Activated naive CD4-positive, alpha-beta T cell treated with anti-CD3 and anti-CD28 coated beads, Interleukin-2, amount 50 U/mL, for 72 hours (primary cell): ENCODE data around the gene EXTL2. TPM values are rescaled to one million over a fixed set of nuclear protein-coding genes. Genes with fewer than 3 reads are reported as not detected.
"Not testable (repeated sequence)": the region's sequence is repeated elsewhere in the genome, so short reads cannot be mapped to it uniquely, and the experiment has no call there.

Experiments used
- ATAC-seq, 2 donors: fragments of 150-1000 bp; cut with Tn5 transposase; 2 replicates each; pipeline ENCODE4 v1.10.0; 2021; ENCODE audit warnings: mild to moderate bottlenecking in 2 of 2, moderate library complexity in 2 of 2
- DNase-seq, 2 donors: peaks; one replicate each; pipeline ENCODE4 v3.0.0; 2021 to 2022; ENCODE audit warnings: low spot score in 2 of 2
- H3K27ac Mint-ChIP-seq, 2 donors: one replicate each; pipeline ENCODE4 v1.8.0; 2022; ENCODE audit warnings: mild to moderate bottlenecking in 2 of 2, mixed read lengths in 2 of 2
- H3K36me3 Mint-ChIP-seq, 2 donors: one replicate each; pipeline ENCODE4 v1.8.0; 2022; ENCODE audit warnings: mixed read lengths in 2 of 2
- H3K9me3 Mint-ChIP-seq, 2 donors: one replicate each; pipeline ENCODE4 v1.8.0; 2022; ENCODE audit warnings: mixed read lengths in 2 of 2
- total RNA-seq, 2 donors: library from RNA; stranded (reverse); gene quantifications; one replicate each; pipeline ENCODE4 v1.2.3, GENCODE V29; 2022

The EXTL2 gene
- total RNA-seq, 2 donors from 2014 or later = 5.3 to 9.0 TPM

GRCh38 chr1:100835866-100836842 is 58.5 kb downstream of the EXTL2 start:
- H3K36me3 Mint-ChIP-seq = no peaks in the 10 kb centered on the region
- ATAC-seq = peak; percentile 18 to 28
- no peaks in the 10 kb centered on the region for H3K9me3 Mint-ChIP-seq
- DNase-seq = no peak
- peak overlapping the region in 1 of 2 donors; percentile 72 for H3K27ac Mint-ChIP-seq

GRCh38 chr1:100834777-100835660 is 59.6 kb downstream of the EXTL2 start:
- ATAC-seq = peak; percentile 31 to 49
- Mint-ChIP-seq H3K9me3 (no peaks in the 10 kb centered on the region), H3K27ac (peak overlapping the region in 1 of 2 donors; percentile 72), H3K36me3 (no peaks in the 10 kb centered on the region)
- no peak for DNase-seq

- Mint-ChIP-seq H3K36me3 (peaks cover 0 to 6% of the 10 kb centered on the region in 2 donors), H3K27ac (no peak overlapping the region)
Measured at GRCh38 chr1:100832694-100833428, 61.8 kb downstream of the EXTL2 start.

GRCh38 chr1:100825666-100826065 is 69.0 kb downstream of the EXTL2 start:
- Mint-ChIP-seq H3K36me3 (peaks cover 0 to 14% of the 10 kb centered on the region in 2 donors), H3K9me3 (peaks cover 10 to 19% of the 10 kb centered on the region in 2 donors)
- ATAC-seq, DNase-seq, H3K27ac Mint-ChIP-seq: not testable (repeated sequence)

More at GRCh38 chr1:100832694-100833428, 61.8 kb downstream of the EXTL2 start:
- H3K9me3 Mint-ChIP-seq = peaks cover 5 to 6% of the 10 kb centered on the region in 2 donors
- no peak for ATAC-seq
- no peak for DNase-seq

Other genes starting within 250 kb of the EXTL2 start
- gene VCAM1, start 175.1 kb downstream of the EXTL2 start, total RNA-seq = under 1 TPM in 1 of 2 donors, not detected in 1; 0.36 TPM
- gene SLC30A7, start 1.2 kb upstream of the EXTL2 start, total RNA-seq = 10 to 100 TPM; 39.0 to 42.2 TPM
- gene DPH5, start 130.9 kb upstream of the EXTL2 start, total RNA-seq = 10 to 100 TPM; 23.2 to 44.0 TPM